Activated CD8-positive, alpha-beta memory T cell treated with anti-CD3 and anti-CD28 coated beads, Interleukin-2, amount 10 ng/mL, durations not matched to agents 7 days and 5 days (primary cell): Measurements from ENCODE around the gene FAHD1. TPM values are rescaled to one million over a fixed set of nuclear protein-coding genes. Genes with fewer than 3 reads are reported as not detected.
A peak's percentile ranks its signal among the peaks of the same experiment; 100 is the strongest.

ENCODE experiments used
- ATAC-seq: fragments of 150-1000 bp; cut with Tn5 transposase; one replicate; pipeline ENCODE4 v1.10.0; 2021; ENCODE audit warnings: moderate library complexity
- CTCF ChIA-PET: fragments of 350-600 bp; sonication (Branson Sonifier 250); formaldehyde crosslinking; loops from one replicate; lab custom pipeline; 2021; ENCODE audit warnings: antibody characterized with exemption; lab: Charles Lee
- DNase-seq: peaks from one replicate; pipeline ENCODE4 v3.0.0-alpha.2; 2020
- H3K27ac Mint-ChIP-seq: one replicate; pipeline ENCODE4 v1.8.0; 2021; ENCODE audit warnings: mild to moderate bottlenecking, mixed read lengths
- H3K27me3 Mint-ChIP-seq: one replicate; pipeline ENCODE4 v1.8.0; 2021; ENCODE audit warnings: mixed read lengths
- H3K36me3 Mint-ChIP-seq: one replicate; pipeline ENCODE4 v1.8.0; 2021; ENCODE audit warnings: mild to moderate bottlenecking, mixed read lengths
- H3K4me1 Mint-ChIP-seq: one replicate; pipeline ENCODE4 v1.8.0; 2021; ENCODE audit warnings: mixed read lengths
- H3K4me3 Mint-ChIP-seq: one replicate; pipeline ENCODE4 v1.8.0; 2021; ENCODE audit warnings: mild to moderate bottlenecking, moderate library complexity, mixed read lengths
- H3K9me3 Mint-ChIP-seq: one replicate; pipeline ENCODE4 v1.8.0; 2022; ENCODE audit warnings: low read depth, mixed read lengths
- total RNA-seq, 2 experiments: library from RNA; stranded (reverse); gene quantifications; one replicate each; pipeline ENCODE4 v1.2.3, GENCODE V29; 2021

FAHD1 gene
- total RNA-seq = 10 to 100 TPM; 11.3 to 12.9 TPM

DNA sequence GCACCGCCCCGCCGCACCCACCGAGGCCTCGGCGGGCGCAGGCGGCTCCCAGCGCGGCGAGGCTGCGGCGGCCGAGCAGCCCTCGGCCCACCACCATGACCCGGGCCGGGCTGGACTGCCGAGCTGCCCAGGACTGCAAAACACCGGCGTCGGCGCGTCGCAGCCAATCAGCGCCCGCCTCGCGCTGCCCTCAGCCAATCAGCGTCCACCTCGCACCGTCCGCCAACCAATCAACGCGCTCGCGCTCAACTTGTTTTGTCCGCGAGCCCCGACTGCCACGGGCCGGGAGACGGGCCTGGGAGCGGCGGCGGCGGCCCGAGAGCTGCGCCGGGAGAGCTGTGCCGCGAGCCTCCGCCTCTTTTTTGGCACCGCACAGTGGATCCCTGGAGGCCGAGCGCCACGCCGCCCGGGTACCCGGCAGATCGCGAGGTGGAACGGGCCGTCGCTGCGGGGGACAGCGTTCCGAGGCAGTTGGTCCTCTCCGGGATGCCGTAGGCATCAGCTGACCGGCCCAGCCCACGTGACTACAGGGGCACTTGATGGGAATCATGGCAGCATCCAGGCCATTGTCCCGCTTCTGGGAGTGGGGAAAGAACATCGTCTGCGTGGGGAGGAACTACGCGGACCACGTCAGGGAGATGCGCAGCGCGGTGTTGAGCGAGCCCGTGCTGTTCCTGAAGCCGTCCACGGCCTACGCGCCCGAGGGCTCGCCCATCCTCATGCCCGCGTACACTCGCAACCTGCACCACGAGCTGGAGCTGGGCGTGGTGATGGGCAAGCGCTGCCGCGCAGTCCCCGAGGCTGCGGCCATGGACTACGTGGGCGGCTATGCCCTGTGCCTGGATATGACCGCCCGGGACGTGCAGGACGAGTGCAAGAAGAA is at the start of gene FAHD1, which contains the start of gene HAGH:
Gene FAHD1, plus strand, starts transcription at position 516 of the 883 bp plus-strand sequence. Its CDS starts 33 bp downstream, at position 549.
Gene HAGH, minus strand, starts transcription at position 135 of the 883 bp plus-strand sequence. Its CDS starts 38 bp downstream, at position 97.
- DNase-seq = peak; percentile 92
- Mint-ChIP-seq H3K4me1 (peaks cover 43% of the 10 kb centered on the region), H3K9me3 (no peaks in the 10 kb centered on the region), H3K27me3 (no peaks in the 10 kb centered on the region), H3K27ac (peak within 1 kb of the TSS; percentile 85), H3K4me3 (peak within 1 kb of the TSS; percentile 88), H3K36me3 (no peaks in the 10 kb centered on the region)
- CTCF ChIA-PET = interaction anchor here (0.6 to 1.5 kb wide), 4 partner anchors 44 to 121 kb away, joined by 3 to 7 read pairs (median 6); partner anchors contain the start of genes MAPK8IP3, NUBP2 and SPSB3
- peak; percentile 90 for ATAC-seq

- H3K4me3 Mint-ChIP-seq = no peak overlapping the region
- H3K36me3 Mint-ChIP-seq = no peaks in the 10 kb centered on the region
- DNase-seq (no peak), ATAC-seq (no peak)
- no peaks in the 10 kb centered on the region for H3K9me3 Mint-ChIP-seq
- CTCF ChIA-PET = interaction anchor here (0.7 kb wide), 1 partner anchor 155 kb away, joined by 3 read pairs; no protein-coding TSS in a partner anchor
- peaks cover 22% of the 10 kb centered on the region for H3K4me1 Mint-ChIP-seq
- H3K27me3 Mint-ChIP-seq = no peaks in the 10 kb centered on the region
- no peak overlapping the region for H3K27ac Mint-ChIP-seq
These were observed 49.4 kb upstream of the FAHD1 start for GRCh38 chr16:1777375-1778199.

GRCh38 chr16:1778200-1779179 is 48.5 kb upstream of the FAHD1 start:
- H3K4me1 Mint-ChIP-seq = peaks cover 26% of the 10 kb centered on the region
- no peak for ATAC-seq
- CTCF ChIA-PET = no interaction called here
- H3K9me3 Mint-ChIP-seq = no peaks in the 10 kb centered on the region
- H3K27me3 Mint-ChIP-seq = no peaks in the 10 kb centered on the region
- H3K27ac Mint-ChIP-seq = no peak overlapping the region
- no peaks in the 10 kb centered on the region for H3K36me3 Mint-ChIP-seq
- no peak for DNase-seq
- H3K4me3 Mint-ChIP-seq = no peak overlapping the region

- DNase-seq (no peak), ATAC-seq (no peak)
- CTCF ChIA-PET = no interaction called here
- Mint-ChIP-seq H3K36me3 (no peaks in the 10 kb centered on the region), H3K4me1 (peaks cover 28% of the 10 kb centered on the region), H3K27ac (no peak overlapping the region), H3K4me3 (no peak overlapping the region), H3K9me3 (no peaks in the 10 kb centered on the region), H3K27me3 (no peaks in the 10 kb centered on the region)
These were observed 47.7 kb upstream of the FAHD1 start for GRCh38 chr16:1779234-1779701.

DNA sequence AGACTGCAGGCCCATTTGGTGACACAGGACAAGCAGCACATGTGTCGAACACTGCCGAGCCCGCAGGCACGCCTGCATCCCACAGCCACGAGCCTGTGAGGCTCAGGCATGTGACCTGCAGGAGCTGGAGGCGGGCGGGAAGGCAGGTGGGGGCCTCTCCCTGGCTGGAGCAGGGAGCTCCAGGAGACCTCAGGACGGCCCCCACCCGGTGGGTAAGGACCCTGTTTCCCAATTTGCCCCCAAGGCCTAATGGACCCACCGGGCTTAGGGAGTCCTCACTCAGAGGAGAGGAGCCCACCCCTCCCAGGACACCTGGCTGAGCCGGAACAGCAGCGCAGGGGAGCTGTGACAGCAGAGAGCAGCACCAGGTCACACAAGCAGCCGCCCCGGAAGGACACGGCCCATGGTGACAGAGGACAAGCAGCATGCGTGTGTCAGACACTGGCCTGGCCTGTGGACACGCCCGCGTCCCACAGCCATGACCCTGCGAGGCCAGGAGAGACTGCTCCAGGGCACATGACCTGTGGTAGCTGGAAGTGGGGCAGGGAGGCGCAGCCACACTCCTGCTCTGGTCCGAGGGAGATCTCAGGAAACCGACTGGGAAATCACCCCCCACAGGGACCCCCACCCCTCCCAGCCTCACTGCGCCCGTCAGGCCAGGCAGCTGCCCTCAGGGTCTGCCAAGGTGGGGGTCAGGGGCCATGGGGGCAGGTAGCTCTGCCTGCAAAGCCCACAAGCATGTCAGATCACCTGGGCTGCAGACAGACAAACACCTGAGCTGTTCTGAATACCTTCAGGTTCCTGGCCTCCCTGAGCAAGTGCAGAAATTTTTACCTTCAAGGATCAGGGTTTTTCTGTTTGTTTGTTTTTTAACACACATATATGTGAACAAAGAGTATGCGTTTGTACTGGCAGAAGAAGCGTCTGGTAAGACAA is 47.0 kb upstream of the FAHD1 start:
- H3K36me3 Mint-ChIP-seq = no peaks in the 10 kb centered on the region
- ATAC-seq = no peak
- H3K27ac Mint-ChIP-seq = no peak overlapping the region
- H3K9me3 Mint-ChIP-seq = no peaks in the 10 kb centered on the region
- H3K4me1 Mint-ChIP-seq = peaks cover 24% of the 10 kb centered on the region
- no peak for DNase-seq
- CTCF ChIA-PET = no interaction called here
- H3K4me3 Mint-ChIP-seq = peak overlapping the region; percentile 32
- no peaks in the 10 kb centered on the region for H3K27me3 Mint-ChIP-seq

DNA sequence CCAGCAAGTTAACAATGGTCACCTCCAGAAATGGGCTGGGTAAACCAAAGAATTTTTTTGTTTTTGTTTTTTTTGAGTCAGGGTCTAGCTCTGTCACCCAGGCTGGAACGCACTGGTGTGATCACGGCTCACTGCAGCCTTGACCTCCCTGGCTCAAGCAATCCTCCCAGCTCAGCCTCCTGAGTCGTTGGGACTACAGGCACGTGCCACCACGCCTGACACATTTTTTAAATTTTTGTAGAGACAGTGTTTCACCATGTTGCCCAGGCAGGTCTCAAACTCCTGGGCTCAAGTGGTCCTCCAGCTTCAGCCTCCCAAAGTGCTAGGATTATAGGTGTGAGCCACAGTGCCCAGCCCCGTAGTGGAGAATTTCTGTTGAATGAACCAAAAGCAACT is 46.3 kb upstream of the FAHD1 start:
- Mint-ChIP-seq H3K4me3 (peak overlapping the region; percentile 82), H3K9me3 (no peaks in the 10 kb centered on the region)
- ATAC-seq = no peak

GRCh38 chr16:1781254-1781653 is 45.8 kb upstream of the FAHD1 start:
- CTCF ChIA-PET = interaction anchor here (2.2 to 2.7 kb wide), 2 partner anchors 9 to 43 kb away, joined by 11 to 47 read pairs; partner anchors contain the start of genes EME2, MRPS34 and NME3
- no peaks in the 10 kb centered on the region for H3K9me3 Mint-ChIP-seq
- H3K27ac Mint-ChIP-seq = peak overlapping the region; percentile 84
- H3K36me3 Mint-ChIP-seq = no peaks in the 10 kb centered on the region
- peak overlapping the region; percentile 82 for H3K4me3 Mint-ChIP-seq
- peaks cover 24% of the 10 kb centered on the region for H3K4me1 Mint-ChIP-seq
- DNase-seq = no peak
- ATAC-seq = no peak
- no peaks in the 10 kb centered on the region for H3K27me3 Mint-ChIP-seq

More for the DNA sequence above, 46.3 kb upstream of the FAHD1 start:
- Mint-ChIP-seq H3K36me3 (no peaks in the 10 kb centered on the region), H3K27ac (peak overlapping the region; percentile 84), H3K4me1 (peaks cover 24% of the 10 kb centered on the region), H3K27me3 (no peaks in the 10 kb centered on the region)
- no peak for DNase-seq
- CTCF ChIA-PET = interaction anchor here (2.7 kb wide), 1 partner anchor 8 kb away, joined by 47 read pairs; the partner anchor contains the start of genes EME2, MRPS34 and NME3

- Mint-ChIP-seq H3K27ac (peak overlapping the region; percentile 84), H3K27me3 (no peaks in the 10 kb centered on the region), H3K36me3 (no peaks in the 10 kb centered on the region), H3K4me3 (peak overlapping the region; percentile 93), H3K9me3 (no peaks in the 10 kb centered on the region), H3K4me1 (peaks cover 24% of the 10 kb centered on the region)
- ATAC-seq (no peak), DNase-seq (peak; percentile 66)
- CTCF ChIA-PET = interaction anchor here (1.1 to 2.7 kb wide), 5 partner anchors 9 to 159 kb away, joined by 3 to 47 read pairs (median 10); partner anchors contain the start of genes EME2, FAHD1, HAGH and MAPK8IP3
These were observed 45.1 kb upstream of the FAHD1 start for GRCh38 chr16:1781758-1782407.

DNA sequence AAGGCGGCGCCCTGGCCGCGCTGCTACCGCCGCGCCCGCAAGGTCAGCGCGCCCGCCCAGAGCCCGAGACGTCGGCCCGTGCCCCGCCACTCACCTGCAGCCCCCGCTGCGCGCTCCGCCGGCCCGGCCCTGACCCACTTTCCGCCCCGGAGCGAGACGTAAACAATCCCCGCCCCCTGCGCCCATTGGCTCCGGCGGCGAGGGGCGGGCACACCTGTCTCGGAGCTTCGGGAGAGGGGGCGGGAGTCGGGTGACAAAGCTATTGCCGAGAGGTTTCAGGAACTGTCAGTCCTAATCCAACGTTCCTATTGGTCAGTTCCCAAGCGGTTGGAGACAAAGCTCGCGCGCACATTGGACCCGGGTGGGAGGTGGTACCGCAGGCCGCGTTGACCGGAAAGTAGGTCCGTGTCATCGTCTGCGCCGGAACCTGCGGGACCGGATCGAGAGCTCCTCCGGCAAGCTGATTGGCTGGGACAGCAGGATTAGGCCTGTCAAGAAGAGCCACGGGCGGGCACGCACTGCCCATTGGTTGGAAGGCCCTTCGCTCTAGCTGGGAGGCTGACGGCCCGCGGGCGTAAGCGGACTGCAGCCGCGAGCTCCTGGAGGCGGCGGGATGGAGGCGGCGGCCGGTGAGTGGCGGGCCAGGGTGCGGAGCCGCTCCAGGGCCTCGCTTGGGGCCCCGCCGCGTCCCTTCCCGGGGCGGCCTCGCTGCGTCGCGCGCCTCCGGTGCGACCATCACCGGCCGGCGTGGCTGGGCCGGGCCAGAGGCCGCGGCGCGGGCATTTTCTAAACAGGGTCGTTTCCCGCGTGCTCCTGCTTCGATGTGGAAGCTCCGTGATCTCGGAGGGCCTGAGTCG is 44.4 kb upstream of the FAHD1 start, which contains the start of the genes NUBP2 and SPSB3:
Gene NUBP2, plus strand, starts transcription at position 553 of the 857 bp plus-strand sequence. Its CDS starts 61 bp downstream, at position 614.
Gene SPSB3, minus strand, starts transcription at position 164 of the 857 bp plus-strand sequence. CDS start 1,088 bp downstream, outside the sequence.
- CTCF ChIA-PET = interaction anchor here (0.6 to 2.7 kb wide), 10 partner anchors 10 to 362 kb away, joined by 3 to 47 read pairs (median 5); partner anchors contain the start of genes EME2, FAHD1, HAGH and MAPK8IP3
- ATAC-seq (peak; percentile 91), DNase-seq (peak; percentile 100)
- Mint-ChIP-seq H3K36me3 (no peaks in the 10 kb centered on the region), H3K27me3 (no peaks in the 10 kb centered on the region), H3K4me3 (peak within 1 kb of the TSS; percentile 93), H3K27ac (peak within 1 kb of the TSS; percentile 88), H3K9me3 (no peaks in the 10 kb centered on the region), H3K4me1 (peaks cover 24% of the 10 kb centered on the region)
